SKM-1 (cell line): ENCODE data around the gene ALLC.
"Not testable (repeated sequence)": the region's sequence is repeated elsewhere in the genome, so short reads cannot be mapped to it uniquely, and the experiment has no call there.

Experiments
- DNase-seq: peaks from one replicate; lab custom pipeline; 2025; ENCODE audit not compliant: unreplicated experiment; lab: John Stamatoyannopoulos, UW

The ALLC gene

GRCh38 chr2:3626118-3626811 is 31.7 kb upstream of the ALLC start:
- DNase-seq: no peak

GRCh38 chr2:3626812-3627499 is 31.0 kb upstream of the ALLC start:
- DNase-seq: no peak

GRCh38 chr2:3627500-3628100 is 30.4 kb upstream of the ALLC start:
- no peak for DNase-seq

- no peak for DNase-seq
Measured at GRCh38 chr2:3628241-3628679, 29.7 kb upstream of the ALLC start.

GRCh38 chr2:3628800-3629199 is 29.2 kb upstream of the ALLC start:
- DNase-seq: no peak

- DNase-seq: no peak
Measured at GRCh38 chr2:3630631-3631030, 27.4 kb upstream of the ALLC start.

GRCh38 chr2:3631161-3631850 is 26.7 kb upstream of the ALLC start:
- DNase-seq: no peak

- DNase-seq: no peak
Measured at GRCh38 chr2:3631851-3632659, 25.9 kb upstream of the ALLC start.

- DNase-seq: no peak
Measured at GRCh38 chr2:3633089-3633981, 24.7 kb upstream of the ALLC start.

GRCh38 chr2:3633982-3634595 is 23.9 kb upstream of the ALLC start:
- no peak for DNase-seq

GRCh38 chr2:3634596-3635121 is 23.3 kb upstream of the ALLC start:
- DNase-seq: no peak

GRCh38 chr2:3635171-3635974 is 22.6 kb upstream of the ALLC start:
- DNase-seq: no peak

GRCh38 chr2:3635975-3636327 is 22.0 kb upstream of the ALLC start:
- DNase-seq: not testable (repeated sequence)

GRCh38 chr2:3636586-3637310 is 21.3 kb upstream of the ALLC start:
- DNase-seq: no peak

GRCh38 chr2:3637311-3637675 is 20.7 kb upstream of the ALLC start:
- DNase-seq: no peak

GRCh38 chr2:3637692-3638455 is 20.1 kb upstream of the ALLC start:
- no peak for DNase-seq

GRCh38 chr2:3638456-3638810 is 19.6 kb upstream of the ALLC start:
- no peak for DNase-seq
